GM19193 (cell line): ENCODE results near the gene SLC41A1.

Experiments used
- POLR2A ChIP-seq: IDR thresholded peaks from 4 replicates; pipeline ENCODE4 v1.6.1; 2011; ENCODE audit not compliant: insufficient read depth, insufficient read length; ENCODE audit errors: extremely low read depth

SLC41A1 gene

GRCh38 chr1:205812878-205813754, at the start of gene SLC41A1:
Gene SLC41A1, minus strand, starts transcription at chr1:205813198. Its CDS starts 2,757 bp downstream, at chr1:205810441.
- TF ChIP-seq POLR2A, result no peak

GRCh38 chr1:205861540-205861939, 48.5 kb upstream of the SLC41A1 start:
- TF ChIP-seq POLR2A, result no peak

DNA sequence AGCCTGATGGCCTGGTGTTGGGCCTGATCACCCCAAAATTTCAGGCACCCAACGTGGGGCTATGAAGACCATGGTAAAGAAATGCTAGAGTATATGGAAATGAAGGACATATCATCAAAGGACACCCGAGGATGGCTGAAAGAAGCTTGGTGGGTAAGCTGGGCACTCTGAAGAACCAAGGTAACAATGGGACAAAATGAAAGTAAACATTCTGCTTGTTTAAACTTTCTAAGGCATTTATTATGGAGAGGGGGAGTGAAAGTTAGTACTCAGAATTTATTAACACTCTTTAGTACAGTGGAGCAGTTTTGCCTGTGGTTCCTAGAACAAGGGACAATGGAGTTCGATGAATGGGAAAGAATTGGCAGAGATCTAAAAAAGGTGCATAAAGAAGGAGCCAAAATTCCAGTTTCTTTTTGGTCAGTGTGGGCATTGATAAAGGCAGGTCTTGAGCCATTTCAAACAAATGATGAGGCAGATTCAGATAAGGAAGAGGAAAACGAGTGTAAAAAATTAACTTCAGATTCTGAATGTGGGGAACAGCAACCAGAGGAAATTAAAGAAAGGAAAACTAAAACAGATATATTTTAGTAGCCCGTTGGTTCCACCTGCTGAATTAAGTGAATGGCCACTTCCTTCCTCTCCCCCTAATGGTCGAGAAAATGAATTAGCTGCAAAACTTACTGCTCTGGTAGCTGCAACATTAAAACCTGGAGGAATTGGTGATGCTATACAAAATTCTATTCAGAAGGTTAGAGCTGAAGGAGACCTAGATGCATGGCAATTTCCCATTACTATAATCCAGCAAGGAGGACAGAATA, 45.4 kb upstream of the SLC41A1 start:
- no peak for TF ChIP-seq POLR2A

DNA sequence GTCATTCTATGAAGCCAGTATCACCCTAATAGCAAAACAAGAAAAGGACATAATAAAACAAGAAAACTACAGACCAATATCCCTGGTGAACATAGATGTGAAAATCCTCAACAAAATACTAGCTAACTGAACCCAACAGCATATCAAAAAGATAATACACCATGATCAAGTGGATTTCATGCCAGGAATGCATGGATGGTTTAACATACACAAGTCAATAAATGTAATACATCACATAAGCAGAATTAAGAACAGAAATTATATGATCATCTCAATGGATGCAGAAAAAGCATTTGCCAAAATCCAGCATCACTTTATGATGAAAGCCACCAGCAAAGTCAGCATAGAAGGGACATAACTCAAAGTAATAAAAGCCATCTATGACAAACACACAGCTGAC, 43.4 kb upstream of the SLC41A1 start:
- TF ChIP-seq POLR2A, result no peak

GRCh38 chr1:205852969-205853368, 40.0 kb upstream of the SLC41A1 start:
- no peak for TF ChIP-seq POLR2A

GRCh38 chr1:205851993-205852392, 39.0 kb upstream of the SLC41A1 start:
- no peak for TF ChIP-seq POLR2A

DNA sequence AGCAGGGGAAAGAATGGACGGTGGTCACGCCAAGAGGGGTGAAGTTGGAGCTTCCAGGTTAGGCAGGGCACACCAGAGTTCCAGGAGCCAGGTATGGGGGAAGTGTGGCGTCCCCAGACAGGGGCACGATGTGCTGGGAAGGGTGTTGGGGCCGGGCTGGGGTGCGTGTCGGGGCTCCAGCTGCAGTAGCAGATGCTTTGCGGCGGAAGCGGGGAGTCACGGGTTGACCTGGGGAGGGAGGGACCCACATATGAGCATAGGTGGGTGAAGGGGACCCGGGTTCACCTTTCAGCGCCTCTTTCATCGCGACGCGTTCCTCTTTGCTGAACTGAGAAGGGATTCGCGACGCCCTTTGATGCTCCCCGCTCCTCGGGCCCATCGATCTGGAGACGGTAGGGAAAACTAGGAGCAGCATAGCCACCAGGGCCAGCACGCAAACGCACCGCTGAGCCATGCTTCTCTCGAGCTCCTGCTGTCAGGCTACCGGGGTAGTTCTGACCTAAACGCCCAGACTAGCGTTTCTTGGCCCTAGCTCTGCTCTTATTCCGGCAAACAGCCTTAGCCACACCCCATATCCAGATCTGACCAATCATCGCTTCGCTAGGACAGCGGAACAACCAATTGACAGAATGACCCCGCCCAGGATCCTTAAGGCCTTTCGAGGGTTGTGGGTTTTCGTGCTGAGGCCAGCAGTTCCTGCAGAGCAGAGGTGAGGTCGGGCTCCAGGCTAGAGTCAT, 36.8 kb upstream of the SLC41A1 start, which contains the start of gene PM20D1:
PM20D1 (minus strand) TSS at position 514 of the 737 bp plus-strand sequence; CDS start at position 454, 60 bp downstream.
- no peak for TF ChIP-seq POLR2A

- no peak for TF ChIP-seq POLR2A
Measured at GRCh38 chr1:205843036-205843859, 30.2 kb upstream of the SLC41A1 start.

DNA sequence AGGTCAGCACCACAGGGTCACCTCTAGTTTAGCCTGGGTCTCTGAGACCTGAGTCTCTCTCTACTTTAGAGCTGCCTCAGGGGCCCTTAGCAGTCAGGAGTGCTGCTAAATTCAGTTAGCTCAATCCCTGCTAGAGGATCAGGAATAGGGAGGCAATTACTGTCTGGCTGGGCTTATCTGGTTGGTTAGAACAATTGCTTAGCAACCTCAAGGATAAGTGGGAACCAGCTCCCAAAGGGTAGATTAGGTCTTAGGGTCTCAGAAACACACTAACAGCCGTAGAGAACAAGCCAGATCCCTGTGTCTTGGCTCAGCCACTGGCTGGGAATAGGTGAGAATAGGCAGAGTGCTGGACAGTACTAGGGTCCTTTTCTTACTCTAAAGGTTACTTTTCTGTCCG, 29.2 kb upstream of the SLC41A1 start:
- TF ChIP-seq POLR2A, result no peak

DNA sequence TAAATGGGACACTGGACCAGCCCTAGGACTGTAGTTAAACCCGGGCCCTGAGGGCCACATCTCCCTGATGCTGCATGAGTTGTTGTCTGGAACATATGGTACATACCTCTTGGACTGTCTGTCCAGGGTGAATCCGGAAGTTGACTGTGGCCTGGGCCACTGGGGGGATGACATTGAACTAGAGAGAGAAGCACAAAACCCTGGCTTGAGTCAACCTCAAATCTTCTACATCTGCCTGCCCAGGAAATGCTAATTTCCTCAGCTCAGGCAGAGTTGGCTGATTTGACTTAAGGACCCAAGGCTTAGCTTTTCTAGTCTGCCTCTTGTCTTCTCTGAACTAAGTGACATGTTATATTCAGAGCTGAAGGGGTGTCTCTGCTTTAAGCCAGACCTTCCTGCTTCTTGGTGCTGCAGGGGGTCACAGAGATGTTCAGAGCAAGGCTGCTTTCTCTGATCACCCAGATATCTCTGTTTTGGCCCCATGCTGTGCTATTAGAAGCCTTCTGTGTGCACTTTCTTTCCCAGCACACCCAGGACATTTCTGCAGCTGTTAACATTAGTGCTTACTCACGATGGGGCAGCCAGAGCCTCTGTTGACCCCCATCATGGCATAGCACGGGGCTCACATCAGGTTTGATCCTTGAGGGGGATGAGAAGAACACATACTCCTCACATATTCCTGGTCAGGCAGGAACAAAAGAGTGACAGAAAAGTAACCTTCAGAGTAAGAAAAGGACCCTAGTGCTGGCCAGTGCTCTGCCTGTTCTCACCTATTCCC, 27.3 kb upstream of the SLC41A1 start:
- TF ChIP-seq POLR2A, result no peak

DNA sequence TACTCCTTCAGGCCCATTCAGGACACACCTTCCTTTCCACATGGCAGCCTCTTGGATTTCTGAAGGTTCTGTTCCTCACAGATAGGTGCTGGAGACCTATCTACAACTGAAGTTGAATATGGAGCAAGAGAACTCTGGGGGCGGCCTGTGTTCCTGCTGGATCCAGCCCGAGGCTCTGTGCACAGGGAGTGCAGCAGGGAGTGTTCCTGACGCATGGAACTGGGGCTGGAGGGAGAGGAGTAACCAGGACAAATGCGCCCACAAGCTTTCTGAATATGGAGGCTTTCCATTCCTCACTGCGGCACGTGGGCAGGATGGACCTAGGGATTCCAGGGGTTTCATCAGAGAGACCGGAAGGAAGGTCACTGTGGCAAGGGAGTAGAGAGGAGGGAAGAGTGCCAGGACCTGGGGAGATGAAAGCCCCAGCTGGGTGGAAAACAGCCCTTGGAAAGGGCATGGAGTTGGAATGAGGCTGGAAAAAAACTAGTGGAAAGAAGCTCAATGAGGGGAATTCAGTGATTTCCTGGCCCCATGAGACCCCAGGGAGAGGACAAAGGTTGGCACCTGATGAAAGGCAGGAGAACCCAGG, 24.5 kb upstream of the SLC41A1 start:
- no peak for TF ChIP-seq POLR2A

DNA sequence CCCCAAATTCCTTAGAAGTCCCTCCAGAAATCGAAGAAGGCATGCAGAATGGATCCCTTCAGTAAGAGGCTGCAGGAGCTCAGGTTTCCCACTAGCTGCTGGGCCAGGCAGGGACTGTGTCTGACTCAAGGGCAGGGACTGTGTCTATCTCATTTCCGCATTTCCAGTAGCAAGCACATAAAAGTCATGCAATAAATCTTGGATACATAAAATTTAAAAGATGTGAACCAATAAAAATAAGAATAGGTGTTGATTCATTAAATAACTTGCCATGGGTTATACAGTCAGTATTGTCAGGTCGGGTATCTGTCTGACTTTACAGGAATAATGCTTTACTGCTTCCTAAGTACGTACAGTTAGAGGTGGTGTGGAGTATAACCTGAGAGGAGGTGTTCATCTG, 21.8 kb upstream of the SLC41A1 start:
- TF ChIP-seq POLR2A, result no peak

DNA sequence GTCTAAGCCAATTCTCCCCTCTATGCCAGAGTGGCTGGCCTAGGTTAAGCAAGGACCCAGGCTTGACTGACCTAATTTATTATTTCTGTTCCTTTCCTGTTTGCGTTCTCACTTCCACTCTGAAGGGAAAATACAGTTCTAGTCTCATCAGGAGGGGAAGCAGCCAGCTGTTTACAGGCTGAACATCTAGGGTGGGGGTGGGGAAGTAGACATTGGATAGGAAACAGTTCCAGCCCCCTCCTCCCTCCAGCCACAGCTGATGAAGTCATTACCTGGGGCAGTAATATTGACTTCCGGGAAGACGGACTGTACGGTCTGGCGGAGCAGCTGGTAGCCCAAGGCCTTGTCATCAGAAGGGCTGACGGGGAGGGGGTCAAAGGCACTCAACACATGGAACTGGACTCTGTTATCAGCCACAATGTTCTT, 19.3 kb upstream of the SLC41A1 start:
- TF ChIP-seq POLR2A, result no peak
